ENCODE results near the gene BORA. TPM values are rescaled to one million over a fixed set of nuclear protein-coding genes. Genes with fewer than 3 reads are reported as not detected.
A peak's percentile ranks its signal among the peaks of the same experiment; 100 is the strongest.

Gene BORA
- total RNA-seq, 1 donor = 4.3 TPM

DNA sequence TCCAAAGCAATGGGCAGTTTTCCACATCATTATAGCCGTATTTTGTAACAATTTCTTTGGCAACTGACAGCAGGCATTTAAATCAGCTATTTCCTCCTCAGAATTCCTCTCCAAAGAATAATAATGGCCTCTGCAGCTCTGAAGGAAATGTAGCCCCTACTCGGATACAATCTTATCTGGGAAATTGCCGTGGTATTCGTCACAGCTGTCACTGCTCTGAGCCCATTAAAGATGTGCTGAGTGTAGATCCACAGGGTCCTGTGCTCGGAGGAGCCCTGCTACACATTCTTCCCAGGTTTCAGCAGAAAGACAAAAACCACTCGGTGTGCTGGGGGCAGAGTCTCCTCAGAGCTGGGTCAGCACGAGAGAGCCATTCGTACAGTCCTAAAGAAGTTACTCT lies 33.4 kb upstream of the BORA start:
- H3K4me1 ChIP-seq (ENCODE audit: insufficient read depth, low read length) = no peaks in the 10 kb centered on the region
- H3K4me2 ChIP-seq (ENCODE audit: insufficient read depth, low read length) = no peak overlapping the region
- no peaks in the 10 kb centered on the region for H3K36me3 ChIP-seq (ENCODE audit: insufficient read depth, low read length)
- no peaks in the 10 kb centered on the region for H3K9me3 ChIP-seq (ENCODE audit: low read depth, low read length)
- no peak for DNase-seq (ENCODE audit: insufficient read length, low spot score, missing footprints)
- H4K20me1 ChIP-seq (ENCODE audit: insufficient read depth, low read length) = no peaks in the 10 kb centered on the region
- TF ChIP-seq, protein P1, sequence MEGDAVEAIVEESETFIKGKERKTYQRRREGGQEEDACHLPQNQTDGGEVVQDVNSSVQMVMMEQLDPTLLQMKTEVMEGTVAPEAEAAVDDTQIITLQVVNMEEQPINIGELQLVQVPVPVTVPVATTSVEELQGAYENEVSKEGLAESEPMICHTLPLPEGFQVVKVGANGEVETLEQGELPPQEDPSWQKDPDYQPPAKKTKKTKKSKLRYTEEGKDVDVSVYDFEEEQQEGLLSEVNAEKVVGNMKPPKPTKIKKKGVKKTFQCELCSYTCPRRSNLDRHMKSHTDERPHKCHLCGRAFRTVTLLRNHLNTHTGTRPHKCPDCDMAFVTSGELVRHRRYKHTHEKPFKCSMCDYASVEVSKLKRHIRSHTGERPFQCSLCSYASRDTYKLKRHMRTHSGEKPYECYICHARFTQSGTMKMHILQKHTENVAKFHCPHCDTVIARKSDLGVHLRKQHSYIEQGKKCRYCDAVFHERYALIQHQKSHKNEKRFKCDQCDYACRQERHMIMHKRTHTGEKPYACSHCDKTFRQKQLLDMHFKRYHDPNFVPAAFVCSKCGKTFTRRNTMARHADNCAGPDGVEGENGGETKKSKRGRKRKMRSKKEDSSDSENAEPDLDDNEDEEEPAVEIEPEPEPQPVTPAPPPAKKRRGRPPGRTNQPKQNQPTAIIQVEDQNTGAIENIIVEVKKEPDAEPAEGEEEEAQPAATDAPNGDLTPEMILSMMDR (IDR thresholded peaks at IDR 0.05; ENCODE audit: extremely low read depth, low read depth, low read length) = no peak
- H3K27ac ChIP-seq (ENCODE audit: low read depth, low read length) = no peak overlapping the region
- H2AFZ ChIP-seq (ENCODE audit: low read length) = peak overlapping the region; percentile 40
- no peaks in the 10 kb centered on the region for H3K27me3 ChIP-seq (ENCODE audit: insufficient read depth, low read length)
- H3K79me2 ChIP-seq (ENCODE audit: insufficient read depth, low read length) = no peaks in the 10 kb centered on the region
- no peak overlapping the region for H3K4me3 ChIP-seq (ENCODE audit: insufficient read depth, low read length)

DNA sequence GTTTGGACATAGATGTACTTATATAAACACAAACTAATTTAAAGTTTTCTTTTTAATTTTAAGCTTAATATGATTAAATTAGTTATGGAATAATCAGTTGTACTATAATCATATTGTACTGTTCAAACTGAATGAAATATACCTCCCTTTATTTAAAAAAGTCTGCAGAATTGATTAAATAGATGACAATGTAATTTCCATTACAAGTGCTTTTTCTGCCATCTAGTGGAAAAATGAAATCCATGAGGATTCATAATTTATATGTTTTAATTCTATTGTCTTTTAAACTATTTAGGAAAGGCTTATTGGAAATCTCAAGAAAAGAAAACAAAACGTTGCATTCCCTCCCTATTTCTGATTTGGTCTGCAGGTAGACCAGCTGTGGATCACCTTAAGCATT lies 31.1 kb upstream of the BORA start:
- Histone ChIP-seq H3K79me2 (ENCODE audit: insufficient read depth, low read length) (no peaks in the 10 kb centered on the region), H2AFZ (ENCODE audit: low read length) (no peak overlapping the region), H3K4me2 (ENCODE audit: insufficient read depth, low read length) (no peak overlapping the region), H3K4me1 (ENCODE audit: insufficient read depth, low read length) (no peaks in the 10 kb centered on the region), H3K9me3 (ENCODE audit: low read depth, low read length) (no peaks in the 10 kb centered on the region), H3K36me3 (ENCODE audit: insufficient read depth, low read length) (no peaks in the 10 kb centered on the region), H3K27me3 (ENCODE audit: insufficient read depth, low read length) (no peaks in the 10 kb centered on the region), H3K4me3 (ENCODE audit: insufficient read depth, low read length) (no peak overlapping the region), H3K27ac (ENCODE audit: low read depth, low read length) (no peak overlapping the region), H4K20me1 (ENCODE audit: insufficient read depth, low read length) (no peaks in the 10 kb centered on the region)
- DNase-seq (ENCODE audit: insufficient read length, low spot score, missing footprints) = no peak
- TF ChIP-seq, protein P1 (IDR thresholded peaks at IDR 0.05; ENCODE audit: extremely low read depth, low read depth, low read length) = peak; percentile 54

DNA sequence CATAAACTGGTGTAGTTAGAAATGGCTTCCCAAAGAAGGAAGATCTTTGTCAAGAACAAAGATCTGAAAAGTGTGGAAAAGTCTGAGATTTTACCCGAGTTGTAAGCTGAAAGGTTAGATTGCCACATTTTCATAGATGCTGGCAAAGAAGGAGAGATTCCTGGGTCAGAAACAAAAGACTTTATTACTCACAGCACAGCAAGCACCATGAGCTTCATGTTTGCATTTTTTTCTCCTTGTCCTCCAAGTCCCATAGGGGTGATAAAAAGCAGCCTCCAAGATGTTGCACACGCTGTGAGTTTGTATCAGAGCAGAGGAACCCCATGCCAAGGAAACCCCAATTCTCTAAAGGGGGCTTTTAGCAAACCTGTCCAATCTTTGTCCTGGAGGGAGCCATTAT lies 29.6 kb upstream of the BORA start:
- Histone ChIP-seq H3K4me3 (ENCODE audit: insufficient read depth, low read length) (no peak overlapping the region), H2AFZ (ENCODE audit: low read length) (no peak overlapping the region), H3K4me1 (ENCODE audit: insufficient read depth, low read length) (no peaks in the 10 kb centered on the region), H4K20me1 (ENCODE audit: insufficient read depth, low read length) (no peaks in the 10 kb centered on the region), H3K4me2 (ENCODE audit: insufficient read depth, low read length) (no peak overlapping the region), H3K36me3 (ENCODE audit: insufficient read depth, low read length) (no peaks in the 10 kb centered on the region), H3K27me3 (ENCODE audit: insufficient read depth, low read length) (no peaks in the 10 kb centered on the region), H3K9me3 (ENCODE audit: low read depth, low read length) (no peaks in the 10 kb centered on the region), H3K27ac (ENCODE audit: low read depth, low read length) (no peak overlapping the region), H3K79me2 (ENCODE audit: insufficient read depth, low read length) (no peaks in the 10 kb centered on the region)
- TF ChIP-seq, protein P1 (IDR thresholded peaks at IDR 0.05; ENCODE audit: extremely low read depth, low read depth, low read length) = no peak
- DNase-seq (ENCODE audit: insufficient read length, low spot score, missing footprints) = no peak

DNA sequence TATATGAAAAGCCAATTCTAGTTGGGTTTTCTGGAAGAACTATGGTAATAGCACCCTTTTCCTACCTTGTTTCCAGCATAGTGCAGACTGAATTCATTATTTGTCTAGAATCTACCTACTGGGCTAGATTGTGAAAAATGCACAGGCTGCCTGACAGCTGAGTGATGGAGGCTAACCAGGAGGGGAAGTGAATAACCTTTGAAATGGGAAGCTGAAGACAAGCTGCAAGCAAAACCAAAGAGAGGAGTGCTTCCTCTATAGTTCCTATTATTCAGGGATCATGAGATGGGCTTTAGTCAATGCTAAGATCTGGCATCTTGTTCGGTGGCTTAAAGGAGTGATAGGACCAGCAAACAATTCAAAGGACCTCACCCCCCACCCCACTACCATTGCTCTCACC lies 27.2 kb upstream of the BORA start:
- no peaks in the 10 kb centered on the region for H3K79me2 ChIP-seq (ENCODE audit: insufficient read depth, low read length)
- no peak overlapping the region for H3K27ac ChIP-seq (ENCODE audit: low read depth, low read length)
- no peaks in the 10 kb centered on the region for H3K9me3 ChIP-seq (ENCODE audit: low read depth, low read length)
- H2AFZ ChIP-seq (ENCODE audit: low read length) = no peak overlapping the region
- no peak overlapping the region for H3K4me3 ChIP-seq (ENCODE audit: insufficient read depth, low read length)
- no peak overlapping the region for H3K4me2 ChIP-seq (ENCODE audit: insufficient read depth, low read length)
- H3K4me1 ChIP-seq (ENCODE audit: insufficient read depth, low read length) = no peaks in the 10 kb centered on the region
- H4K20me1 ChIP-seq (ENCODE audit: insufficient read depth, low read length) = no peaks in the 10 kb centered on the region
- H3K27me3 ChIP-seq (ENCODE audit: insufficient read depth, low read length) = no peaks in the 10 kb centered on the region
- DNase-seq (ENCODE audit: insufficient read length, low spot score, missing footprints) = no peak
- H3K36me3 ChIP-seq (ENCODE audit: insufficient read depth, low read length) = no peaks in the 10 kb centered on the region
- TF ChIP-seq, protein P1 (IDR thresholded peaks at IDR 0.05; ENCODE audit: extremely low read depth, low read depth, low read length) = no peak
